GM10266 (cell line): ENCODE data around the gene GPATCH1.
"Not testable (repeated sequence)": the region's sequence is repeated elsewhere in the genome, so short reads cannot be mapped to it uniquely, and the experiment has no call there.

Experiments
- DNase-seq: peaks from one replicate; pipeline ENCODE4 v3.0.0; 2012; ENCODE audit errors: extremely low spot score
- TF ChIP-seq, protein P1 (sequence below): IDR thresholded peaks from 2 replicates; pipeline ENCODE4 v1.5.1; 2012; ENCODE audit warnings: mild to moderate bottlenecking, low read depth; ENCODE audit not compliant: control insufficient read depth, insufficient read depth; ENCODE audit errors: missing control alignments

The GPATCH1 gene

GRCh38 chr19:33150852-33151518 is 70.0 kb downstream of the GPATCH1 start:
- TF ChIP-seq, protein P1, sequence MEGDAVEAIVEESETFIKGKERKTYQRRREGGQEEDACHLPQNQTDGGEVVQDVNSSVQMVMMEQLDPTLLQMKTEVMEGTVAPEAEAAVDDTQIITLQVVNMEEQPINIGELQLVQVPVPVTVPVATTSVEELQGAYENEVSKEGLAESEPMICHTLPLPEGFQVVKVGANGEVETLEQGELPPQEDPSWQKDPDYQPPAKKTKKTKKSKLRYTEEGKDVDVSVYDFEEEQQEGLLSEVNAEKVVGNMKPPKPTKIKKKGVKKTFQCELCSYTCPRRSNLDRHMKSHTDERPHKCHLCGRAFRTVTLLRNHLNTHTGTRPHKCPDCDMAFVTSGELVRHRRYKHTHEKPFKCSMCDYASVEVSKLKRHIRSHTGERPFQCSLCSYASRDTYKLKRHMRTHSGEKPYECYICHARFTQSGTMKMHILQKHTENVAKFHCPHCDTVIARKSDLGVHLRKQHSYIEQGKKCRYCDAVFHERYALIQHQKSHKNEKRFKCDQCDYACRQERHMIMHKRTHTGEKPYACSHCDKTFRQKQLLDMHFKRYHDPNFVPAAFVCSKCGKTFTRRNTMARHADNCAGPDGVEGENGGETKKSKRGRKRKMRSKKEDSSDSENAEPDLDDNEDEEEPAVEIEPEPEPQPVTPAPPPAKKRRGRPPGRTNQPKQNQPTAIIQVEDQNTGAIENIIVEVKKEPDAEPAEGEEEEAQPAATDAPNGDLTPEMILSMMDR = no peak
- DNase-seq = no peak

DNA sequence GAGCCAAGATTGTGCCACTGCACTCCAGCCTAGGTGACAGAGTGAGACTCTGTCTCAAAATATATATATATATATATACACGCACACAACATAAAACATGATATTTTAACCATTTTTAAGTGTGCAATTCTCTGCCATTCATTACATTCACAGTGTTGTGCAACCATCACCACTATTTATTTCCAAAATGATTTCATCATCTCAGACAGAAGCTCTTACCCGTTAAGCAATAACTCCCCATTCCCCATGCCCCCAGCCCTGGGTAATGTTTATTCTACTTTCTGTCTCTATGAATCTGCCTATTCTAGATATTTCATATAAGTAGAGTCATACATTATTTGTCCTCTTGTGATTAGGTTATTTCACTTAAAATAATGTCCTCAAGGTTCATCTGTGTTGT is 71.2 kb downstream of the GPATCH1 start:
- DNase-seq = no peak
- TF ChIP-seq, protein P1 = no peak

GRCh38 chr19:33152625-33153024 is 71.6 kb downstream of the GPATCH1 start:
- DNase-seq = not testable (repeated sequence)

DNA sequence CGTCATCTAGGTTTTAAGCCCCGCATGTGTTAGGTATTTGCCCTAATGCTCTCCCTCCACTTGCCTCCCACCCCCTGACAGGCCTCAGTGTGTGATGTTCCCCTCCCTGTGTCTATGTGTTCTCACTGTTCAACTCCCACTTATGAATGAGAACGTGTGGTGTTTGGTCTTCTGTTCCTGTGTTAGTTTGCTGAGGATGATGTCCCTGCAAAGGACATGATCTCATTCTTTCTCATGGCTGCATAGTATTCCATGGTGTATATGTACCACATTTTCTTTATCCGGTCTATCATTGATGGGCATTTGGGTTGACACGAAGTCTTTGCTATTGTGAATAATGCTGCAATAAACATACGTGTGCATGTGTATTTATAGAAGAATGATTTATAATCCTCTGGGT is 73.3 kb downstream of the GPATCH1 start:
- not testable (repeated sequence) for DNase-seq

DNA sequence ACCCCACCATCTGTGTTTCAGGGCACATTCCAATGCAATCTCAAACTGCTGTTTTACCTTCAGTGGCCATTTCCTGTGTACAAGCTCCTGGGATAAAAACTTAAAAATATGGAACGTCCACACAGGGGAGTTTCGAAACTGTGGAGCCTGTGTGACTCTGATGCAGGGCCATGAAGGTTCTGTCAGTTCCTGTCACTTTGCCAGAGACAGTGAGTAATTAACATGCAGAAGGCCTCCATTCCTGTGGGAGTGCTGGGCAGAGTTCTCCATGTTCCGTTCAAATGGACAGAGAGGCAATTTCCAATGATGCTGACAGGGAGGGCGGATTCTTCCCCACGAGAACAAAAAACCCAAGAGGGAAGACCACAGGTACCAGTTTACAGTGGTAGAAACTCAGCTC is 75.4 kb downstream of the GPATCH1 start:
- no peak for DNase-seq
- TF ChIP-seq, protein P1 = no peak

- DNase-seq = no peak
- TF ChIP-seq, protein P1 = no peak
These were observed 76.9 kb downstream of the GPATCH1 start for GRCh38 chr19:33157906-33158305.

DNA sequence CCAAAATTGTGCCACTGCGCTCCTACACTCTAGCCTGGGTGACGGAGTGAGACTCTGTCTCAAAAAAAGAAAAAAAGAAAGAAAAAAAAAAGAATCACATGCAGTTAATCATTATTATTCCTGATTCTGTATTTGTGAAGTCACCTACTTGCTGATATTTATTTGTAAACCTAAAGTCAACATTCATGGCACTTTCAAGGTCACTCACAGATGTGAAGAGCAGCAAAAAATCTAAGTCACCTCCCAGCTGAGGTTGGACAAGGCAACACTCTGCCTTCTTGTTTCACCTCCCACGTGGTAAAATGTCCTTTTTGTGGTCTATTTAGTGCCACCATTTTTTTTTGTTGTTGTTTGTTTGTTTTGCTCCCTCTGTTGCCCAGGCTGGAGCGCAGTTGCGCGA is 77.4 kb downstream of the GPATCH1 start:
- DNase-seq = no peak
- TF ChIP-seq, protein P1 = no peak

- no peak for DNase-seq
These were observed 78.2 kb downstream of the GPATCH1 start for GRCh38 chr19:33159149-33159548.

More at GRCh38 chr19:33159149-33159548, 78.2 kb downstream of the GPATCH1 start:
- TF ChIP-seq, protein P1 = no peak
